GM19239 (cell line): ENCODE results near the gene ACOXL.
"Not testable (repeated sequence)": the region's sequence is repeated elsewhere in the genome, so short reads cannot be mapped to it uniquely, and the experiment has no call there.

Experiments used
- DNase-seq: peaks from one replicate; pipeline ENCODE4 v3.0.0; 2011; ENCODE audit warnings: low spot score; ENCODE audit not compliant: insufficient read length
- FAIRE-seq: peaks from 2 replicates; lab custom pipeline; 2011; peaks lifted over from hg19 to GRCh38; lab: Jason Lieb, UNC

The ACOXL gene

DNA sequence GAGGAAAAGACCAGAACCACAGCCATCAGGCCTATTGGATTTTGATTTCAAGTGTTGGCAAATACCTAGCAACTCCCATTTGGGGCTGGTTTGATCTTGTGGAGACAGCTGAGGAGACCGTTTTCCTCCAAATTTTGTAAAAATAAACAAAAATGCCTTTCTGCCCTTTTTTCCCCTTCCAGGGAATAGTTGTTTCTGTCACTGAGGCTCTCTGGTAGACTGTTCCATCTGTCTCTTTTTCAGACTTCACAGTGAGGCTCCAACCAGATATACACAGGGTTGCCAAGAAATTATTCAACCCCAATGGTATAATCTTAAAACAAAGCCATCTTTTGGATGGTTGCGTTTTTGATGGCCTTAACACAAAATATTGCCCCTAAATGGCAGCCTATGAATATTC, 115.7 kb downstream of the ACOXL start:
- DNase-seq: no peak

DNA sequence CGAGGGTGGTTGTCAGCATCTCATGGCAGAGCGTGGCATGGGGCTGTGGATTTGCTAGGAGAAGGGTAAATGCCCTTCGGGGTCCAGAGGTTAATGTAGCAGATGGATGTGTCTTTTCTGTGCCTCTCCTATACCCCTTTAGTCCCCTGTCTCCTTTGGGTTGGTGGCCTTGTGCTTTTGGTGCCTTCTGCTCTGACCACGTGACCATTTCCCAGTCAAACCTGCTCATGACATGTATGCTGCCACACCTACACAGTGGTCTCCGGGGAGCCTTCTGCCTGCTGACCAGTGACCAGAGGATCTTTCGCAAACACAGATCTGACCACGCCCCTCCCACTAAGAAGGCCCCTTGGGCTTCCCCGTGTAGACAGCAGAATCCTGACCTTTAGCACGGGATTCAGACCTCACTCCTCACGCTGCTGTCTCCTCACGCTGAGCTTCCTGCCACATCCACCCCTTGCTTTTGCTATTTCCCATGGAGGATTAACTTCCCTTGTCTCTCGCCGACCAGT, 116.2 kb downstream of the ACOXL start:
- DNase-seq (no peak), FAIRE-seq (no peak)

More for the DNA sequence above, 115.7 kb downstream of the ACOXL start:
- FAIRE-seq: no peak

DNA sequence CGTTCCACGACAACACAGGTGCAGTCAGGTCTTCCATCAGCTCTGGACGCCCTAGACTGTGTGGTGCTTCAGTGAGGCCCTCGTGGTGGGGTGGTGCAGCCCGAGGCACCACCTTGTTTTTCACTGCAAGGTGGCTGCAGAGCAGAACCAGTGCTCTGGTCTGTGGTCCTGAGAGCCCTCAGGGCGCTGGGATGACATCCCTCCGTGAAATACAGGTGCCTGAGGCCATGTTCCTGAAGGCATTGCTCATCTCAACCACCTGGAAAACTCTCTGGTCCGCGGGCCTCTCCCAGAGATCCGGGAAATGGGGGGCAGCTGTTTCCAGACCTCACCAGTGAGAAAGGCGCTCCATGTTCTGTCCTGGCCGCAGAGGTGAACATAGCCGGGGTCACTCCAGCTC, 119.2 kb downstream of the ACOXL start:
- DNase-seq: no peak
- FAIRE-seq: no peak

DNA sequence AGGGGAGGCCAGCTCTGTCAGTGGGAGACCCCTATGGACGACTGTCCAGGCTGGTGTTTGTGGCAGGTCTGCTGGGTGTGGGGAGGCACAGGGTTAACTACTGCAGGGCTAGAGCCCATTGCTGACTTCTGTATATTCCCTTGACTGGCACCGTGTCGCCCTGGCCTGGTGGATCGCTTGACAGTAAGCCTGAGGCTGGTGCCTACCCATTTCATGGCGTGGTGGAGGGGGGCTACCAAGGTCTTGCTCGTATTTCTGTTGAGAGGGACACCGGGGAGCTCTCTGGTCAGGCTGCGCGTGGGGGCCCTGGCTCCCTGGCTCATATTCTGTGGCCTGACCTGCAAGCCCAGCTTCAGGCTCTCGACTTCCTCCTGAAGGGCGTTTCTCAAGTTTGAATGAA, 119.7 kb downstream of the ACOXL start:
- DNase-seq (no peak), FAIRE-seq (no peak)

- no peak for DNase-seq
- FAIRE-seq: no peak
These were observed 120.3 kb downstream of the ACOXL start for GRCh38 chr2:110852541-110853263.

- DNase-seq: no peak
- no peak for FAIRE-seq
These were observed 121.1 kb downstream of the ACOXL start for GRCh38 chr2:110853516-110853915.

GRCh38 chr2:110853948-110854347, 121.6 kb downstream of the ACOXL start:
- FAIRE-seq (no peak), DNase-seq (no peak)

DNA sequence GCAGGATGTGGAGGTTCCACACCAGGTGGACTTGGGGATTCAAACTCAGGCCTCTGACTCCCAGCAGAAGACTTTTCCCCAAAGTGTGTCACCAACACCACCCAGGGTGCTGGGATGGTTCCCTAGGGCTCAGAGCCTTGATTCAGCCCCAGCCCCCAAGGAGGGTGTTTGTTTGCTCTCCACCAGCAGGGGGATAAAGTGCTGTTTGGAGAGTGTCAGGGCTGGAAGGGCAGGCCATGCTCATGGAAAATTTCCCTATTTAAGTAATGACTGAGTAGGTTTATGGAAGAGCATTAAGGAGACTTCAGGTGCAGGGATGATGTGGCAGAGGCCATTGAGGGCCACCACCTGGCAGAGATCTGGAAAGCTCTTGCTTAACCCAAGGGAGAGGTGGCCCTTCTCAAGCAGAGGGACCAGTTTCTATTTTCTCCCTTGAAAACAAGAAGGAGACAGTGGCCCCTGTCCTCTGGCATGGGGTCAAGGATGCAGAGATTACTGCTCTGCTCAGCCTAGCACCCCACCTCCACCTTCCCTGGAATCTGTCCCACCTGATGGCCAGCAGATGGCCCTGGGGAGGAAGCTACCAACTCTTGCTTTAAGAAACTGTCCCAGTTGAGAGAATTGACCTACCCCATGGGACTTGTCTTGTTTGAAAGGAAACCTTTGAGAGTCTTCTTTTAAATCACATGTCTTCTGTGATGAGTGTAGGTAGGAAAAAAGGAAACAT, 122.1 kb downstream of the ACOXL start:
- no peak for DNase-seq
- no peak for FAIRE-seq

DNA sequence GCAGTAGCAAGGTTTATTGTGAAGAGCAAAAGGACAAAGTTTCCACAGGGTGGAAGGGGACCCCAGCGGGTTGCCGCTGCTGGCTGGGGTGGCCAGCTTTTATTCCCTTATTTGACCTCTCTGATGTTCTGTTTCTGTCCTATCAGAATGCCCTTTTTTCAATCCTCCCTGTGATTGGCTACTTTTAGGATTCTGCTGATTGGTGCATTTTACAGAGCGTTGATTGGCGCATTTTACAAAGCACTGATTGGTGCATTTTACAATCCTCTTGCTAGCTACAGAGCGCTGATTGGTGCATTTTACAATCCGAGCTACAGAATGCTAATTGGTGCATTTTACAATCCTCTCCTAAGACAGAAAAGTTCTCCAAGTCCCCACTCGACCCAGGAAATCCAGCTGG, 123.5 kb downstream of the ACOXL start:
- not testable (repeated sequence) for DNase-seq, FAIRE-seq

- FAIRE-seq (peak; percentile 82), DNase-seq (no peak)
These were observed 125.9 kb downstream of the ACOXL start for GRCh38 chr2:110858135-110858725.

DNA sequence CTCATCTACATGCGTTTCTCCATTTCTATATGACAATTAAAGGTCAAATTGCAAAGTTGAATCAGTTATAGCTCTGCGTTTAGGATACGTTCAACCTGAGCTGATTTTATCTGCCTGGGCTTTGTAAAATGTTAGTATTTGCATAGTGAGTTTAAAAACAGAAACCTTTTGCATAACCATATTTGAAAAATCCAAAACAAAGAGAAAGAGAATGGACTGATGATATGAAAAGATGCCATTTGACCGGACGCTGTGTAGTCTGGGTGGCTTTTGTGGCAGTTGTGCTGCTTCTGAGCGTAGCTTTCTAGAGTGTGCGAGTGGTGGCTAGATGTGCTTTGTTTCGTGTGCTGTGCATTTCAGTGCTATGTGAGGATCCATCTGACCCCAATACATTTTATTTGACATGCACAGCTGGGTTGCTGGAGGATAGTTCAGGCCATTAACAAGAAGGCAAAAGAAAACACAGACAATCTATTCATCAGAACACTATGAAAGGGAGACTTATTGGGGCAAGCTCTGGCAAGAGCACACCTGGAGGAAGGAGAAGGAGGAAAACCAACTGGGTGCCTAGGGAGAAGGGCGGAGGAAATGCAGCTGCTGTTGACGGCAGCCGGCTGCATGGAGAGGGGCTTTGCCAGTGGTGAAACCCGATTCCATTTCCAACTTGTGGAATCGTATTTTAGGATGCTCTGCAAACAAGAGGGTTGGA, 126.8 kb downstream of the ACOXL start:
- DNase-seq (no peak), FAIRE-seq (no peak)

DNA sequence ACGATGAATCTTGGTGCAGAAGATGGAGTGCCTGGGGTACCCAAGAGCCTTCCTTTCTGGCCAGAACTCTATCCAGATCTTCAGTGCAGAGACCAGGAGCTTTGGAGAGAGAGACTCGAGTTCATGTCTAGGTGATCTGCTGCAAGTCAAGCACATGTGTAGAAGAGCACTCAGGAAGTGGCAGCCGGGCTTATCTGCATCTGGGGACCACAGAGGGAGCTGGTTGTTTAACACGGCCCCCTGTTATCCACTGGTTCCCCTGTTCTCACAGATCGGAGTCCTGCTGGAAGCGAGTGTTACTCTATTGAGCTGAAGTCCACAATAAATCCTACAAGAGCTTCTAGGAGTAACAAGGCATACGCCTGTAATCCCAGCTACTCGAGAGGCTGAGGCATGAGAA, 128.3 kb downstream of the ACOXL start:
- DNase-seq: no peak
- no peak for FAIRE-seq

DNA sequence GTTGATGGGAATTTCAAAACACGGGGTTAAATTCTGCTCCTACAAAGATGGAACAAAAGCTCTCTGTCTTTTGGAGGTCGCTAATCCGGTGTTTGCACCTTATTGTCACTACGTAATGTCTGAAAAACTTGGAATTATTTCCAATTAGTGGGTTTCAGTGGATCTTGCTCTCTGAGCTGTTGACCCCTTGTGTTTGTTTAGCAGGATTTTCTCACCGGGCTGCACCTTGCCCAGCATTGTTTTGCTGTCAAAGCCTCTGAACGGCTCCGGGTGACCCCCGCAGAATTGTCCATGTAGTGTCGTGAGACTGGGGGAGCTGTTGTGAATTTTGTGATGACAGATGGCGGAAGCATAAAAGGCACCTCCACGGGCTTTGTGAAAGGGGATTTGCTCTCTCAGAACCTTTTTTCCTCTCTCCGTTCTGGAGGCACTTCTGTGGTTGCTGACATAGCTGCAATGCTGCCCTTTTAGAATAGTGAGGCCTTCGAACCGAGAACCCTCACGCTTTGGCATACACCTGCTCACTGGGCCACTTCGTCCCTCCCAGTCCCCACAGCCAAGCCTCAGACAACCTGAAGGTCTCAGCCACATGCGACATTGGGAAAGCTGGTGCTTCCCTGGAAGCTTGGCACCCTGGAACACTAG, 129.4 kb downstream of the ACOXL start:
- no peak for FAIRE-seq
- no peak for DNase-seq

DNA sequence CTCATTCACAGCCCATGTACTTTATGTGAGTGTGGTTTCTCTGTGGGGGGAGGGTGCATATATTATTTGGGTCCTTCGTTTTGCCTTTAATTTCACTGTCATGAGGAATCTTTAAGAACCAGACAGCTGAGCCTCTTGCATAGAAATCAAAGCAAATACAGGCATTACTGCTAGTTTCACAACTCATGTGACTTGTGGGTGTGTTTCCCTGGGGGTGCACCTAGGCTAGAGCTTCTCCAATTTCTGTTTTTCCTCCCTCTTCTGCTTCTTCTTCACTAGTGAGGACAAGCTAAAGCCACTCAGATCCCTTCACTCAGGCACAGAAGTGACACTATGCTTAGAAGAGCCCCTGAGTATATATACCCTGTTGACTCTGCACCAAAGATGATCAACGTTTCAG, 131.4 kb downstream of the ACOXL start:
- DNase-seq (no peak), FAIRE-seq (no peak)

DNA sequence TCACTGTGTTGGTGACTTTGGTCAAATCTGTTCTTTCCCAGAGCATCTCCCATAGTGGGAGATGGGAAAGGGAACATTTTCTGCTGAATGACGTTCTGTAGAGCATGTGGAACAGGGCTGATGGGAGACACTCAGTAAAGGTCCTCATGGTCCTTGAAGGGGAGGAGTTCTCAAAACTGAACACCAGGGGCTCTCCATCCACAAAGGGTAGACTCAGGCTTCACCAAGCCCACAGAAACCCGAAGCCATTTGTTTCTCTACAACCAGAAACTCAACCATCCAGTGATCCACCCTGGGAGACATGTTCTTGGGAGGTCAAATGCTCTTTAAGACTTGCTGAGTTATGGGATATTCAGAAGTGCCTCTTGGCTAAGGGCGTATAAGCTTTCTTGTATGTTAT, 131.8 kb downstream of the ACOXL start:
- no peak for FAIRE-seq
- no peak for DNase-seq

DNA sequence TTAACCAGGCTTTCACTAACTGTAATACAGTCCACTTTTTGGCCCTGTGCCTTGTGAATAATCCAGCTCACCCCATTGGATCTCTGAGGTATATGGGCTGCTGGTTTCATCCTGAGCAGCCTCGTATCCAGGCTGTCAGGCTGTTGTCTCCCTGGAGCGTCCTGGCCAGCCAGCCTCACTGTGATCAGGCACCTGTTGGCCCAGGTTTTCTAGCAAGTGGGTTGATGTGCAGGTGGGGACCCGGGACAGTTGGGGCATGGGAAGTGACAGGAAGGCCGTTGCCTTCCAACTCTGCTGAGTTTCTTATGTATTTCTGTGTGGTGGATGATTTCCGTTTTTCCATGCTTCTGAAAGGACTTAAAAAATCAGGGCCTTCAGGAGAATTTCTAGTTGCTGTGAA, 132.4 kb downstream of the ACOXL start:
- FAIRE-seq: no peak
- no peak for DNase-seq

DNA sequence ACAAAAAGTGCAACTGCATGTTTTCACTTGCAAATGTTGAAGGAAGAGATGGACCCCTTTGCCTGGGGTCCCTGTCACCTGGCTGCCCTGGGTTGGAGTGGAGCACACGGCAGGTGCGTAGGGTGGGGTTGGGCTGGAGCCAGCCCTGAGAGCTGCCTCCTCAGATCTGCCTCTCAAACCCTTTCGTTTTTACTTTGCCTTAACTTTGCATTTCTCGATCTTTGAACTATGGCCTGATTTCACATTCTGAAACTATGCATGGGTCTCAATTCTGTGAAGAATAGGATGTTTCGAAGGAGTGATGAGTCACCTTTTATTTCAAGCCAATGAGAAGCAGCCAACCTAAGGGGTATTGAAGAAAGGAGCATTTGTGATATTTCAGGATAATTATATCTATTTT, 132.8 kb downstream of the ACOXL start:
- DNase-seq (peak; percentile 50), FAIRE-seq (peak; percentile 97)

DNA sequence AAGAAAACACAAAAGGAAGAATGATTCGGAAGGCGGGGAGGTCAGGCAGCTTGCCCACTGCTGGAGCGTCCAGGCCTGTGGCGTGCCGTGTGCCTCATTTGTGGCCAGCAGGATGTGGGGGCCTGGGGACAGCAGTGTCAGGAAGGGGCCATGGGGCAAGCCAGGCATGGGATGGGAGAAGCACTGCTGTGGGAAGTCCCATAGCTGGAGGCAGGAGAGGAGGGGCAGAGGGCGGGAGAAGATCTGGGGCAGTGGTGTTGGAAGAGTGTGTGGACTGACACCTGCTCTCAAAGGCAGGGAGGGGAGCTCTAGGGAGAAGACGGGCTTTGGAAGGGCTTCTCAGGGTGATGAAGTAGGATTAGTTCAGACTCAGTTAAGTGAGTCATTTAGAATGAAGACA, 133.7 kb downstream of the ACOXL start:
- FAIRE-seq (no peak), DNase-seq (no peak)

GRCh38 chr2:110866466-110866865, 134.1 kb downstream of the ACOXL start:
- FAIRE-seq (no peak), DNase-seq (no peak)

DNA sequence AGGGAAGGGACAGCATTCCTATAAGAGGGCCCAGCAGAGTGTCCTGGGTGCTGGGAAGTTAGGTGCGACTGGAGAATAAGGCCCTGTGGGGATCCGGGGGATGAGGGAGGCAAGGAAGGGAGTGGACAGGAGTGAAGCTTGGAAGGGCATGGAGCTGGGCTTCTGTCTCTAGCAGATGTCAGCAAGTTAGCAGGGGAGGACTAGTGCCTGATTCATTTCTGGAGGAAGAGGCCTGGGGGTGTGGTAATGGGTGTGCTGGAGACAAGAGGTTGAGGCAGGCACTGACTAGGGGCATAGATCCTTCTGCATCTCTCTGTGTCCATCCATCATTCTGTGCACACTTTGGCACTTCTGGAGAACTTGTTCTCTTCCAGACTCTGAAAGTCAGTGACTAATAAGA, 134.7 kb downstream of the ACOXL start:
- DNase-seq: no peak
- no peak for FAIRE-seq
